ENCODE data around the gene NCK1. TPM values are rescaled to one million over a fixed set of nuclear protein-coding genes. Genes with fewer than 3 reads are reported as not detected.

Gene NCK1
- total RNA-seq, 1 donor from 2014 or later, result 28.4 TPM

- no peak for TF ChIP-seq CTCF (IDR thresholded peaks at IDR 0.05; ENCODE audit: partially characterized antibody, unreplicated experiment)
- Mint-ChIP-seq H3K4me3 (ENCODE audit: unreplicated experiment) (no peak overlapping the region), H3K27ac (ENCODE audit: unreplicated experiment) (no peak overlapping the region), H3K36me3 (ENCODE audit: unreplicated experiment) (peaks cover 8% of the 10 kb centered on the region), H3K27me3 (ENCODE audit: unreplicated experiment) (no peaks in the 10 kb centered on the region), H3K9me3 (ENCODE audit: unreplicated experiment) (peaks cover 5% of the 10 kb centered on the region), H3K4me1 (ENCODE audit: low read depth, unreplicated experiment) (peaks cover 7% of the 10 kb centered on the region)
- no peak for DNase-seq
These were observed 43.5 kb downstream of the NCK1 start for GRCh38 chr3:136905549-136905948.

- Mint-ChIP-seq H3K4me1 (ENCODE audit: low read depth, unreplicated experiment) (peaks cover 12% of the 10 kb centered on the region), H3K27ac (ENCODE audit: unreplicated experiment) (no peak overlapping the region), H3K4me3 (ENCODE audit: unreplicated experiment) (no peak overlapping the region), H3K9me3 (ENCODE audit: unreplicated experiment) (peaks cover 5% of the 10 kb centered on the region), H3K27me3 (ENCODE audit: unreplicated experiment) (no peaks in the 10 kb centered on the region), H3K36me3 (ENCODE audit: unreplicated experiment) (peaks cover 8% of the 10 kb centered on the region)
- no peak for TF ChIP-seq CTCF (IDR thresholded peaks at IDR 0.05; ENCODE audit: partially characterized antibody, unreplicated experiment)
- no peak for DNase-seq
These were observed 44.7 kb downstream of the NCK1 start for GRCh38 chr3:136906725-136907124.

GRCh38 chr3:136908297-136908696, 46.3 kb downstream of the NCK1 start:
- Mint-ChIP-seq H3K27ac (ENCODE audit: unreplicated experiment) (no peak overlapping the region), H3K4me1 (ENCODE audit: low read depth, unreplicated experiment) (peaks cover 12% of the 10 kb centered on the region), H3K4me3 (ENCODE audit: unreplicated experiment) (no peak overlapping the region), H3K9me3 (ENCODE audit: unreplicated experiment) (peaks cover 5% of the 10 kb centered on the region), H3K27me3 (ENCODE audit: unreplicated experiment) (no peaks in the 10 kb centered on the region), H3K36me3 (ENCODE audit: unreplicated experiment) (peaks cover 4% of the 10 kb centered on the region)
- no peak for TF ChIP-seq CTCF (IDR thresholded peaks at IDR 0.05; ENCODE audit: partially characterized antibody, unreplicated experiment)
- DNase-seq, result no peak

- H3K36me3 Mint-ChIP-seq (ENCODE audit: unreplicated experiment), result peaks cover 4% of the 10 kb centered on the region
- H3K9me3 Mint-ChIP-seq (ENCODE audit: unreplicated experiment), result peaks cover 5% of the 10 kb centered on the region
- DNase-seq, result no peak
- no peak overlapping the region for H3K4me3 Mint-ChIP-seq (ENCODE audit: unreplicated experiment)
- H3K27me3 Mint-ChIP-seq (ENCODE audit: unreplicated experiment), result no peaks in the 10 kb centered on the region
- H3K4me1 Mint-ChIP-seq (ENCODE audit: low read depth, unreplicated experiment), result peaks cover 12% of the 10 kb centered on the region
- no peak overlapping the region for H3K27ac Mint-ChIP-seq (ENCODE audit: unreplicated experiment)
- TF ChIP-seq CTCF (IDR thresholded peaks at IDR 0.05; ENCODE audit: partially characterized antibody, unreplicated experiment), result no peak
These were observed 47.2 kb downstream of the NCK1 start for GRCh38 chr3:136909187-136909586.

- Mint-ChIP-seq H3K36me3 (ENCODE audit: unreplicated experiment) (peaks cover 4% of the 10 kb centered on the region), H3K27ac (ENCODE audit: unreplicated experiment) (no peak overlapping the region), H3K4me1 (ENCODE audit: low read depth, unreplicated experiment) (peaks cover 14% of the 10 kb centered on the region), H3K9me3 (ENCODE audit: unreplicated experiment) (peaks cover 2% of the 10 kb centered on the region), H3K4me3 (ENCODE audit: unreplicated experiment) (no peak overlapping the region), H3K27me3 (ENCODE audit: unreplicated experiment) (no peaks in the 10 kb centered on the region)
- no peak for TF ChIP-seq CTCF (IDR thresholded peaks at IDR 0.05; ENCODE audit: partially characterized antibody, unreplicated experiment)
- no peak for DNase-seq
These were observed 48.7 kb downstream of the NCK1 start for GRCh38 chr3:136910697-136911096.
